ENCODE results near the gene BANP.

BANP gene

DNA sequence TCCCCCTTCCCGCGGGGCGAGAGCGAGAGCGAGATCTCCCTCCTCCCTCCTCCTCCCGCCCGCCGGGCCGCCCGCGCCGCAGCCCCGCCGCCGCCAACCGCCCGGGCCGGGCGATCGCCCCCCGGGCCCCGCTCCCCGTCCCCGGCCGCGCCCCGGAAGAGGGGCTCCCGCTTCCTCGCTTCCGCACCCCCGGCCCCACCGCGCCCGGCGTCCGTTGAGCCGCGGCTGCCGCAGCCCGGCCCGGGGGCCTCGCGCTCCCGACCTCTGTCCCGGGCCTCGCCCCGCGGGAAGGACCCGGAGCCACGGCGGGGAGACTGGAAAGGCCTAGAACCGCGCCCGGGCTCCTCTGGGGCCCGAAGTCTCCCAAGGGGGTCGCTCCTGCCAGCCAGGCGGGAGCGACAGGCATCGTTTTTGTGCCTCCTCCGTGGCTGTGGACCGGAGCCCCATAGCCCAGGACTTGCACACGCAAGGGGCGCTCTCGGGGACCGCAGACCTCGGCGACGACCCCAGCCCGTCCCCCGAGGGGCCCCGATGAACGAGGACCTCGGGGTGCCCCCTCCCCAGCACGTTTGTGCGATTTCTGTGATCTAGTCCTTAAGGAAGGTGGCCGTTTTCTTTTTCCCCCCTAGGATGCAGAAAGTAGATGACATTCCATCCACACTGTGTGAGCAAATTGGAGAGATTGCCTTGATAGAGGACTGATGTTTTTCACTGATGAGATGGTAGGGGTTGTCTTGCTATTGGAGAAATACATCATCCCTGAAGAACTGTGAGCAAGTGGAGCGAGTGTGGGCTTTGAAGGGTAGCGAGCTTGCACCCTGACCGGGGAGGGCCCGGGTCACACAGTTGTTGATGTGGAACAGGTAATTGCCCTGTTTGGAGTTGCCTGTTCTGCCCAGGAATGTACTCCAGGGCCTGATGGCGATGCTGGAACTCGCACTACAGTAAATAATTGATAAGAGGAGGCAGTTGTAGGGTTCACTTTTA lies 611 bp downstream of the BANP start:
- TF ChIP-seq, protein P1, sequence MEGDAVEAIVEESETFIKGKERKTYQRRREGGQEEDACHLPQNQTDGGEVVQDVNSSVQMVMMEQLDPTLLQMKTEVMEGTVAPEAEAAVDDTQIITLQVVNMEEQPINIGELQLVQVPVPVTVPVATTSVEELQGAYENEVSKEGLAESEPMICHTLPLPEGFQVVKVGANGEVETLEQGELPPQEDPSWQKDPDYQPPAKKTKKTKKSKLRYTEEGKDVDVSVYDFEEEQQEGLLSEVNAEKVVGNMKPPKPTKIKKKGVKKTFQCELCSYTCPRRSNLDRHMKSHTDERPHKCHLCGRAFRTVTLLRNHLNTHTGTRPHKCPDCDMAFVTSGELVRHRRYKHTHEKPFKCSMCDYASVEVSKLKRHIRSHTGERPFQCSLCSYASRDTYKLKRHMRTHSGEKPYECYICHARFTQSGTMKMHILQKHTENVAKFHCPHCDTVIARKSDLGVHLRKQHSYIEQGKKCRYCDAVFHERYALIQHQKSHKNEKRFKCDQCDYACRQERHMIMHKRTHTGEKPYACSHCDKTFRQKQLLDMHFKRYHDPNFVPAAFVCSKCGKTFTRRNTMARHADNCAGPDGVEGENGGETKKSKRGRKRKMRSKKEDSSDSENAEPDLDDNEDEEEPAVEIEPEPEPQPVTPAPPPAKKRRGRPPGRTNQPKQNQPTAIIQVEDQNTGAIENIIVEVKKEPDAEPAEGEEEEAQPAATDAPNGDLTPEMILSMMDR (conservative IDR thresholded peaks at IDR 0.05): no peak
- peak overlapping the region; percentile 73 for H3K27ac ChIP-seq

- TF ChIP-seq, protein P1 (conservative IDR thresholded peaks at IDR 0.05): no peak
- no peak overlapping the region for H3K27ac ChIP-seq
Observed at GRCh38 chr16:87952751-87953150, 1.5 kb downstream of the BANP start.

- no peak overlapping the region for H3K27ac ChIP-seq
- TF ChIP-seq, protein P1 (conservative IDR thresholded peaks at IDR 0.05): no peak
Observed at GRCh38 chr16:87953308-87954215, 2.3 kb downstream of the BANP start.

DNA sequence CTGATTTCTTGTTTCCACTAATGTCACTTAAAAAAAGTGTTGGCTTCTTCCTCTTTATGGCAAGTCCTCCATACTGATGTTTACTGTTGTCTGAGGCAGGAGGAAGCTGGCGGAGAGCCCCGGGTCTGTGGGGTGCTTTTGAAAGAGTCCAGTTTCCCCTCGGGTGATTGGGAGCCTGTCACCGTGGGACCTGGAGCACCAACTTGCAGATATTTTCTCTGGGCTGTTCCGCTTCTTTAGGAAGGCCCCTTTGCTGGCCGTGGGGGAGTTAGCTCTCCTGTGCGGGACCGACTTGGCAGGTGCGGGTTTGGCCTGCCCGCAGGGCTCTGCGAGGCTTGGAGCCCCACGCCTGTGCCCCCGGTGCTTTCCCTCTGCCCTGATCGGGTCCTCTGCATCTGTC lies 3.1 kb downstream of the BANP start:
- TF ChIP-seq, protein P1 (conservative IDR thresholded peaks at IDR 0.05): no peak
- no peak overlapping the region for H3K27ac ChIP-seq

- TF ChIP-seq, protein P1 (conservative IDR thresholded peaks at IDR 0.05): no peak
Observed at GRCh38 chr16:87954826-87955225, 3.6 kb downstream of the BANP start.

GRCh38 chr16:87955302-87956097 lies 4.3 kb downstream of the BANP start:
- TF ChIP-seq, protein P1 (conservative IDR thresholded peaks at IDR 0.05): no peak
- H3K27ac ChIP-seq: no peak overlapping the region

More at GRCh38 chr16:87954826-87955225, 3.6 kb downstream of the BANP start:
- H3K27ac ChIP-seq: no peak overlapping the region

Data from VCaP (cell line).